Skin of body (tissue), 2 donors: ENCODE measurements around the gene CAPZA1. TPM values are rescaled to one million over a fixed set of nuclear protein-coding genes. Genes with fewer than 3 reads are reported as not detected.

Source experiments
- DNase-seq: peaks from one replicate; lab custom pipeline; 2025; lab: John Stamatoyannopoulos, UW
- total RNA-seq: library from RNA; depleted of rRNA; stranded (reverse); fragments of >200 nt; gene quantifications from one replicate; pipeline ENCODE4 v1.2.3, GENCODE V29; 2014

The CAPZA1 gene
- total RNA-seq, 1 donor from 2014 or later, result 147 TPM

- peak; percentile 99 for DNase-seq
These were observed 80.9 kb downstream of the CAPZA1 start for GRCh38 chr1:112700290-112701226.

- no peak for DNase-seq
These were observed 81.8 kb downstream of the CAPZA1 start for GRCh38 chr1:112701227-112702066.

GRCh38 chr1:112702067-112702395 lies 82.4 kb downstream of the CAPZA1 start:
- no peak for DNase-seq

DNA sequence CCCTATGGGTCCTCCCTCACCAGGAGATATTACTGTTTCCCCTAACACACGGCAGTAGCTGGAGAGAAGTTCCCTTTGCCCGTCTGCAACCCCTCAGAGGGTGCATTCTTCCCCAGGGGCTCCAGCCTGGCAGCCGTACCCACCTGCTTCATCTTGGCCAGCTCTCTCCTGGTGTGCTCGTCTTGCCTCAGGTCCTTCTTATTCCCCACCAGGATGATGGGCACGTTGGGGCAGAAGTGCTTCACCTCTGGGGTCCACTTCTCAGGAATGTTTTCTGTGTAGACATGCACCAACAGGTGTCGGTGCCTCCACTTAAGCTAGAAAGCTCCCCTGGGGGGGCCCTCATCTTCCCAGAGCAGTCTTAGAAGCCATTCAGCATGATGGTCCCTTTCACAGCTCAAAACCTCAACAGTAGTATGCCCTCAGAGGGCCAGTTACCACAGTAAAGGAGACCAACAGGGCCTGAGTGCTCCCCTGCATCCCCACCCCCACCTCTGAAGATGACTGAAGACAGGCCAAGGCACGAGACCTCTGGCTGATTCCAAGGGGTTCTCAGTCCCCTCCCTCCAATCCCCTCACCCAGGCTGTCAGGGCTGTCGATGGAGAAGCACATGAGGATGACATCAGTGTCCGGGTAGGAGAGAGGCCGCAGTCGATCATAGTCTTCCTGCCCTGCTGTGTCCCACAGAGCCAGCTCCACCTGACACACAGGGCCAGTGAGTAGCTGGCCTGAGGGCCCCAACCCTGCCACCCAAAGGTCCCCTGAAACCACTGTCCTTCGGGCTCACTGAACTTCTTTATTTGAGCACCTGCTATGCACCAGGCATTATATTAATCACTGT lies 83.0 kb downstream of the CAPZA1 start:
- DNase-seq, result no peak

DNA sequence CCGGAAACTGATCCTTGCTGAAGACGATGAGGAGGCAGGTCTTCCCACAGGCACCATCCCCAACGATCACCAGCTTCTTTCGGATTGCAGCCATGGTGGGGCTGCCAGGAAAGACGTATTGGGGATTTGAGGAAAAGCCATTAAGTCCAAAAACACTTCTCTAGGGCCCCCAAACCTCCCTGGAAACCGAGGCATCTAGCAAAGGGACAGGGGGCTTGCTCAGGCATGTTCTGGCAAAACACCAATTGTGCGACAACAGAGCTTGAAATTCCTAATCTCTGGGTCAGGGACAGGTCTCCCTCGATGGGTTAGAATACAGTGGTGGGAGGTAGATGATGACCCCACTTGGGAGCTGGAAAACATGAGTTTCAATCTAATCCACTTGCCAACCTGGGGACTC lies 84.1 kb downstream of the CAPZA1 start:
- DNase-seq, result no peak

DNA sequence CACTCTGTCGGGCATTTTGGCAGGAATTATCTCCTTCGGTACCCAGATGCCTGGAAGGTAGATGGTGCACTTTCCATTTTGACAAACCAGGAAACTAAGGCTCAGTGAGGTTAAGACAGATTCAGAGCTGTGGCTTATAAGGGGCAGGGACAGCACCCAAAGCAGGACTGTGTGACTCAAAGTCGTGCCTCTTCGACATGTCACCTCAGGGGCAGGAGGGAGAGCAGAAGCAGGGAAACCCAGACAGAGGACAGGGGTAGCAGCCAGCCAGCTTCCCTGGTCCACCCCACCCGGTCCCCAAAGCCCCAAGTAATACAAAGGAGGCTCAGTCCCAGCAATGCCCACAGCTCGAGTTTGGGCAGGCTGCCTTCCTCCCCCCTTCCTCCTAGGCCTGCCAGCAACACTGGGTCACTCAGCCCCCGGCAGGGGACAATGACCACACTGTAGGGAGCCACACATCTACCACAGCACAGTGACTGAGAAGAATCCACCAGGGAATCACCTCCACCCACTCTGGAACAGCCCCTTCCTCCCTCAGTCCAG lies 84.8 kb downstream of the CAPZA1 start:
- DNase-seq, result peak; percentile 77

- DNase-seq, result peak; percentile 97
These were observed 85.4 kb downstream of the CAPZA1 start for GRCh38 chr1:112704934-112705627.

- DNase-seq, result peak; percentile 69
These were observed 87.0 kb downstream of the CAPZA1 start, which contains the start of gene RHOC for GRCh38 chr1:112706505-112707220. Gene RHOC (minus strand): TSS chr1:112707127. CDS start chr1:112703799, 3,328 bp downstream.

DNA sequence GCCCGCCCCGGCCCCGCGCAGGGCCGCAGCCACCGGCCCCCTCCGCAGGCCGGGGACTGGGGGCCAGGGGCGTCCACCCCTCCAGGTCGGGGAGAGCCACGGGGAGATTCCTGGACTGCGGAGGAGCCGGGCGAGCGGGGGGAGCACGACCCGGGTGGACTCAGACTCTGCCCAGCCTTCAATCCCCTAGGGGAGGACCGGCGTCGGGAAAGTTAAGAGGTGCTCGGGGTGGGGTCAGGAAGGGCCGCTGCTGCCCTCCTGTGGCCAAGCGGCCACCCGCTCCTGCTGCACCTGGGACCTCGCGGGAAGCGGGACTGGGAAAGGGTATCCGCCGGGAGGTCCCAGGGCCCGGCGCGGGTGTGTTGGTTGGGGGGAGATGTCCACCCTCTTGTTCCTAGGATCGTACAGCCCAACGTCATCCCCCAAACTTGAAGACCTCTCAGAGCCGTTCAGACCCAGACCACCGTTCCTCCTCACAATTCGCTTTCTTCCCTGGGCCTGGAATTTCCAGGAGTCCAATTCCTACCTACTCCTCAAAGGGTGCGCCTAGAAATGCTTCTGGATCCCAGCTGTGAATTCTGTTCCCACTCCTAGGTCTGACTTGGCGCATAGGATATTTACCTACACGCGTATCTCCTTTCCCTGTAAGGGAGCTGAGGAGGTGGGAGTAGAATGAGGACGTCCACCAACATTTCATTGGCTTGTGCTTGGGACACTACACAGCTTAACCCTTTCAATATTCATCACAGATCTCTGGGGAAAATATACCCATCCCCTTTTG lies 87.8 kb downstream of the CAPZA1 start:
- peak; percentile 69 for DNase-seq

DNA sequence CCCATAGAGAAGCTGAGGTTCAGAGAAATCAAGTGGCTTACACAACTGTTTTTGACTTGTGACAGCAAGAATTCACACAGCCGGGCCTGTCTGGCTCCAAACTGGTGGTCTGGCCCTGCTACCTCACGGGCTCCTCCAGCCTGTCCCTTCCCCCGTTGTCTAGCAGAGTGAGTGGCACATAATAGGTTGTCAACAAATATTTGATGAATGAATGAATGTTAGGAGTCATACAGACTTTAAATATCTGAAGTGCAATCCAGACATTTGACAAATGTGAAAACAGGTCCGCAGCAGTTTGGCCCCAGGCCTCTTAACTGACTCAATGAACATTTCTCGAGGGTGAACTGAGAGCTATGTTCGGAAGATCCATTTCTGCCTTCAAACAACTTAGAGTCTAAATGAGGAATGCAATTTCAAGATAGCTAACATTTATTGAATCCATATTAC lies 88.4 kb downstream of the CAPZA1 start:
- DNase-seq, result no peak

- no peak for DNase-seq
These were observed 88.9 kb downstream of the CAPZA1 start for GRCh38 chr1:112708489-112708888.

GRCh38 chr1:112710159-112710558 lies 90.5 kb downstream of the CAPZA1 start:
- no peak for DNase-seq

- DNase-seq, result no peak
These were observed 91.0 kb downstream of the CAPZA1 start for GRCh38 chr1:112710586-112710985.

DNA sequence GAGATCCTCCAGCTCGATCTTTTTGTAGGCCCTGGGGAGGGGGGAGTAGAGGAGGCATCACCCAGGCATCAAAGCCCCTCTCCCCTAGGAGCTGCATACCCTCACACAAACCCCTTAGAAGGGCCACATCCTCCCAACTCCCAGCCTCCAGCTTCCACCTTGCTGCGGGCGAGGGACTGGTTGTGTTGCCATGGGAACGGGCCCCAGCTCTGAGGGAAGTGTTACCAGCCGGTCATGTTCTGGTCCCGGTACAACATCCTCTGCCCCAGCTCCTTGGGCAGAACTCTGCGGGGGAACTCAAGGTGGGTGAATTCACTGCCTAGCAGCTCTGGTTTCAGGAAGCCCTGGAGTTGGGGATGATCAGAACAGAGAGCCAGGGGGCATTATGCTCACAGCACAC lies 91.4 kb downstream of the CAPZA1 start:
- DNase-seq, result no peak

DNA sequence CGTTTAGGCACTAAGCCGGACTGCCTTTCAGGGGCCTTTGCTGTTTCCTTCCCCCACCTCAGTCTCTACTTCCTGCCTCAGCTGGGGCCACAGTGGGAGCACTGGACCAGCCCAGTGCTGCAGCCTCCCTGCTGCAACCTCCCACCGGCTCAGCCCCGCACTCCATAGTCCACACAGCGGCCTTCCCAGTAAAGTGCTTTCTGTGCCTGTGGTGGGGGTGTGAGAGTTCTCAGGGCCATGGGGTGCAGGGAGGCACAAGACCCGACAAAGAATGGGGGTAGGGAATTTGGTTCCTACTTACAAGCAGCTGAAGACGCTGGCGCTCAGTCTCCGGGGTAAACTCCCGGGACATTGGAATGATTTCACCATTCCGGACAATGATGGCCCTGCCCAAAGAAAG lies 92.0 kb downstream of the CAPZA1 start:
- no peak for DNase-seq

- DNase-seq, result no peak
These were observed 92.6 kb downstream of the CAPZA1 start for GRCh38 chr1:112712191-112712590.

GRCh38 chr1:112712701-112713128 lies 93.1 kb downstream of the CAPZA1 start:
- DNase-seq, result no peak

- DNase-seq, result no peak
These were observed 94.1 kb downstream of the CAPZA1 start for GRCh38 chr1:112713466-112714312.
